Psoas muscle (tissue), 8 donors: Measurements from ENCODE around the gene FOXN3. TPM values are rescaled to one million over a fixed set of nuclear protein-coding genes. Genes with fewer than 3 reads are reported as not detected.

ENCODE experiments used
- ATAC-seq, 4 donors: fragments of 200-7000 bp; cut with Tn5 transposase; one replicate each; pipeline ENCODE4 v1.9.1; 2020; ENCODE audit warnings: moderate library complexity in 3 of 4, mild to moderate bottlenecking in 2 of 4
- DNase-seq, 2 donors: peaks; one replicate each; pipeline ENCODE4 v3.0.0-alpha.2; 2020
- H3K27ac ChIP-seq: fragments of 200-600 bp; one replicate; pipeline ENCODE4 v1.8.0; 2022
- H3K27me3 ChIP-seq, 3 donors: fragments of 200-600 bp in 1 of 3; one replicate each; pipeline versions ENCODE4 v1.6.1 to v1.8.0; 2013 to 2022; ENCODE audit warnings: low read length in 2 of 3, mild to moderate bottlenecking in 2 of 3, moderate library complexity in 1 of 3; ENCODE audit not compliant: insufficient read depth in 3 of 3
- H3K36me3 ChIP-seq, 2 donors: fragments of 200-600 bp in 1 of 2; one replicate each; pipeline versions ENCODE4 v1.6.1 to v1.8.0; 2013 to 2022; ENCODE audit warnings: low read depth in 1 of 2, mild to moderate bottlenecking in 1 of 2, moderate library complexity in 1 of 2; ENCODE audit not compliant: insufficient read depth in 1 of 2
- H3K4me1 ChIP-seq: fragments of 200-600 bp; one replicate; pipeline ENCODE4 v1.8.0; 2022
- H3K4me3 ChIP-seq: fragments of 200-600 bp; one replicate; pipeline ENCODE4 v1.8.0; 2022; ENCODE audit warnings: mild to moderate bottlenecking
- H3K9me3 ChIP-seq: fragments of 200-600 bp; one replicate; pipeline ENCODE4 v1.8.0; 2022
- CTCF ChIP-seq: fragments of 200-600 bp; IDR thresholded peaks from one replicate; pipeline ENCODE4 v1.8.0; 2022; ENCODE audit warnings: antibody characterized with exemption
- WGBS, 3 donors: extraction: QIAGEN DNeasy Blood & Tissue Kit; methylation state at CpG; one replicate each; pipeline versions ENCODE4 v1.1.6 to v1.1.7; 2013; 5-methylcytosine and 5-hydroxymethylcytosine counted together
- intact Hi-C, 2 donors: fragments of 100-400 bp; cut with DNase I; formaldehyde crosslinking; loops; one replicate each; pipeline versions ENCODE4 v1.11.0 to v1.14.2; 2022
- polyA plus RNA-seq, 3 donors: library from polyadenylated mRNA; stranded (reverse); fragments of 200-250 nt; gene quantifications; one replicate each; pipeline ENCODE4 v1.2.3, GENCODE V29; 2013
- total RNA-seq, 4 donors: library from RNA; stranded (reverse); fragmentation: NEBNext Ultra II Directional in 2 of 4; extraction: Animal tissue kit (Norgen Biotek cat#: 25700) in 2 of 4; gene quantifications; one replicate each; pipeline versions ENCODE4 v1.2.1 to v1.2.4, GENCODE V29; 2021 to 2023
- donor health status: healthy with polysubstance abuse.
- donor health status: DM: no; HTN: no; CAD: no; lungs with moderate emphysema.
- donor health status: Bipolar disorder and iron deficiency.
- donor health status: healthy.
- donor health status: DM: yes; HTN: yes; CAD: no.
- donor health status: DM: no; HTN: no; CAD: no.
- donor health status: DM: no; HTN: no; CAD: no.
- donor health status: DM: yes; HTN: yes; CAD: no.

The FOXN3 gene
- total and polyA plus RNA-seq, 7 donors, result 10.1 to 123 (median 73.6) TPM

- H3K27me3 ChIP-seq, result no peaks in the 10 kb centered on the region
- WGBS, 3 donors, result 12 to 30% (median 18%) methylated on average over 14 of the region's 14 CpGs
- peak overlapping the region; percentile 70 for H3K27ac ChIP-seq
- H3K4me3 ChIP-seq, result peak overlapping the region; percentile 54
- no peaks in the 10 kb centered on the region for H3K36me3 ChIP-seq
- intact Hi-C loops, result loop anchor here (10.0 kb wide), 1 partner anchor 485 kb away; no protein-coding TSS in a partner anchor
- no peak for TF ChIP-seq CTCF
- DNase-seq (no peak), ATAC-seq (peak in 1 of 4 donors; percentile 31)
- no peaks in the 10 kb centered on the region for H3K9me3 ChIP-seq
- H3K4me1 ChIP-seq, result peaks cover 35% of the 10 kb centered on the region
These were observed 12.5 kb upstream of the FOXN3 start for GRCh38 chr14:89429199-89430181.

- WGBS, 3 donors, result 25 to 39% (median 25%) methylated on average over 17 of the region's 17 CpGs
- DNase-seq, result peak; percentile 37 to 72
- Histone ChIP-seq H3K4me1 (peaks cover 35% of the 10 kb centered on the region), H3K9me3 (no peaks in the 10 kb centered on the region), H3K27ac (peak overlapping the region; percentile 70), H3K36me3 (no peaks in the 10 kb centered on the region), H3K27me3 (no peaks in the 10 kb centered on the region), H3K4me3 (peak overlapping the region; percentile 54)
- intact Hi-C loops, result loop anchor here (1.0 to 10.0 kb wide), 2 partner anchors 193 to 486 kb away; no protein-coding TSS in a partner anchor
- peak; percentile 57 to 94 (median 60) for ATAC-seq
- no peak for TF ChIP-seq CTCF
These were observed 11.6 kb upstream of the FOXN3 start for GRCh38 chr14:89428546-89429198.

GRCh38 chr14:89428173-89428523 is 11.1 kb upstream of the FOXN3 start:
- intact Hi-C loops, result loop anchor here (1.0 to 10.0 kb wide), 2 partner anchors 193 to 487 kb away; no protein-coding TSS in a partner anchor
- peak overlapping the region; percentile 54 for H3K4me3 ChIP-seq
- 14 to 64% (median 32%) methylated on average over 2 of the region's 2 CpGs for WGBS, 3 donors
- no peak for TF ChIP-seq CTCF
- peak overlapping the region; percentile 70 for H3K27ac ChIP-seq
- H3K4me1 ChIP-seq, result peaks cover 37% of the 10 kb centered on the region
- ATAC-seq, result peak; percentile 6 to 31 (median 8)
- H3K27me3 ChIP-seq, result no peaks in the 10 kb centered on the region
- DNase-seq, result no peak
- H3K9me3 ChIP-seq, result no peaks in the 10 kb centered on the region
- no peaks in the 10 kb centered on the region for H3K36me3 ChIP-seq

GRCh38 chr14:89427426-89428172 is 10.6 kb upstream of the FOXN3 start:
- DNase-seq, result no peak
- no peaks in the 10 kb centered on the region for H3K36me3 ChIP-seq
- intact Hi-C loops, result loop anchor here (1.0 to 10.0 kb wide), 2 partner anchors 194 to 487 kb away; no protein-coding TSS in a partner anchor

More at GRCh38 chr14:89427426-89428172, 10.6 kb upstream of the FOXN3 start:
- Histone ChIP-seq H3K4me1 (peaks cover 40% of the 10 kb centered on the region), H3K27me3 (no peaks in the 10 kb centered on the region), H3K9me3 (no peaks in the 10 kb centered on the region), H3K27ac (peak overlapping the region; percentile 70), H3K4me3 (peak overlapping the region; percentile 54)
- no peak for TF ChIP-seq CTCF
- 36 to 63% (median 40%) methylated on average over 11 of the region's 11 CpGs for WGBS, 3 donors
- ATAC-seq, result peak in 2 of 4 donors; percentile 34 to 51
